Measurements from ENCODE around the gene TNFAIP2. TPM values are rescaled to one million over a fixed set of nuclear protein-coding genes. Genes with fewer than 3 reads are reported as not detected.

TNFAIP2 gene
- total RNA-seq, 1 donor from 2014 or later, result 13.3 TPM

- no peak for TF ChIP-seq CTCF (IDR thresholded peaks at IDR 0.05)
- H3K36me3 Mint-ChIP-seq (ENCODE audit: low read depth), result no peaks in the 10 kb centered on the region
- no peak overlapping the region for H3K27ac Mint-ChIP-seq (ENCODE audit: unreplicated experiment)
- H3K9me3 Mint-ChIP-seq (ENCODE audit: low read depth), result no peaks in the 10 kb centered on the region
- H3K4me1 Mint-ChIP-seq (ENCODE audit: low read depth), result peaks cover 14% of the 10 kb centered on the region
- H3K27me3 Mint-ChIP-seq (ENCODE audit: low read depth), result no peaks in the 10 kb centered on the region
- H3K4me3 Mint-ChIP-seq (ENCODE audit: unreplicated experiment), result no peak overlapping the region
- no peak for DNase-seq (ENCODE audit: low spot score)
These were observed 17.6 kb upstream of the TNFAIP2 start for GRCh38 chr14:103105580-103106150.

- H3K9me3 Mint-ChIP-seq (ENCODE audit: low read depth), result no peaks in the 10 kb centered on the region
- peaks cover 19% of the 10 kb centered on the region for H3K4me1 Mint-ChIP-seq (ENCODE audit: low read depth)
- DNase-seq (ENCODE audit: low spot score), result no peak
- H3K36me3 Mint-ChIP-seq (ENCODE audit: low read depth), result no peaks in the 10 kb centered on the region
- no peak overlapping the region for H3K4me3 Mint-ChIP-seq (ENCODE audit: unreplicated experiment)
- no peaks in the 10 kb centered on the region for H3K27me3 Mint-ChIP-seq (ENCODE audit: low read depth)
- no peak for TF ChIP-seq CTCF (IDR thresholded peaks at IDR 0.05)
- H3K27ac Mint-ChIP-seq (ENCODE audit: unreplicated experiment), result no peak overlapping the region
These were observed 15.8 kb upstream of the TNFAIP2 start for GRCh38 chr14:103107455-103107854.

GRCh38 chr14:103107941-103108748 is 15.1 kb upstream of the TNFAIP2 start:
- Mint-ChIP-seq H3K27ac (ENCODE audit: unreplicated experiment) (no peak overlapping the region), H3K4me3 (ENCODE audit: unreplicated experiment) (no peak overlapping the region), H3K36me3 (ENCODE audit: low read depth) (no peaks in the 10 kb centered on the region), H3K27me3 (ENCODE audit: low read depth) (no peaks in the 10 kb centered on the region), H3K4me1 (ENCODE audit: low read depth) (peaks cover 19% of the 10 kb centered on the region), H3K9me3 (ENCODE audit: low read depth) (no peaks in the 10 kb centered on the region)
- DNase-seq (ENCODE audit: low spot score), result no peak
- TF ChIP-seq CTCF (IDR thresholded peaks at IDR 0.05), result no peak

GRCh38 chr14:103108749-103109207 is 14.5 kb upstream of the TNFAIP2 start:
- no peaks in the 10 kb centered on the region for H3K36me3 Mint-ChIP-seq (ENCODE audit: low read depth)
- H3K4me1 Mint-ChIP-seq (ENCODE audit: low read depth), result peaks cover 19% of the 10 kb centered on the region
- H3K9me3 Mint-ChIP-seq (ENCODE audit: low read depth), result no peaks in the 10 kb centered on the region
- no peak for TF ChIP-seq CTCF (IDR thresholded peaks at IDR 0.05)
- no peak overlapping the region for H3K4me3 Mint-ChIP-seq (ENCODE audit: unreplicated experiment)
- H3K27me3 Mint-ChIP-seq (ENCODE audit: low read depth), result no peaks in the 10 kb centered on the region
- no peak overlapping the region for H3K27ac Mint-ChIP-seq (ENCODE audit: unreplicated experiment)
- no peak for DNase-seq (ENCODE audit: low spot score)

GRCh38 chr14:103109535-103110441 is 13.5 kb upstream of the TNFAIP2 start:
- H3K27ac Mint-ChIP-seq (ENCODE audit: unreplicated experiment), result peak overlapping the region; percentile 39
- no peak for DNase-seq (ENCODE audit: low spot score)
- H3K27me3 Mint-ChIP-seq (ENCODE audit: low read depth), result no peaks in the 10 kb centered on the region
- no peak for TF ChIP-seq CTCF (IDR thresholded peaks at IDR 0.05)
- peak overlapping the region; percentile 28 for H3K4me3 Mint-ChIP-seq (ENCODE audit: unreplicated experiment)
- H3K4me1 Mint-ChIP-seq (ENCODE audit: low read depth), result peaks cover 19% of the 10 kb centered on the region
- H3K36me3 Mint-ChIP-seq (ENCODE audit: low read depth), result no peaks in the 10 kb centered on the region
- H3K9me3 Mint-ChIP-seq (ENCODE audit: low read depth), result no peaks in the 10 kb centered on the region

Data from chondrocyte (in vitro differentiated cells).